Lung microvascular endothelial cell (primary cell): ENCODE data around the gene PIH1D1. TPM values are rescaled to one million over a fixed set of nuclear protein-coding genes. Genes with fewer than 3 reads are reported as not detected.
A peak's percentile ranks its signal among the peaks of the same experiment; 100 is the strongest.

ENCODE experiments used
- DNase-seq, 2 donors: peaks; one replicate each; pipeline versions ENCODE4 v3.0.0 to v3.0.0-alpha.2; 2010; ENCODE audit warnings: low read depth in 2 of 2
- total RNA-seq: library from RNA; depleted of rRNA; stranded (reverse); fragments of >200 nt; gene quantifications from 2 replicates; pipeline ENCODE4 v1.2.1, GENCODE V29; 2014

Gene PIH1D1
- total RNA-seq: 115 and 140 TPM in 2 replicates

- DNase-seq: peak; percentile 99
These were observed at the start of gene PIH1D1 for GRCh38 chr19:49451430-49452181. Gene PIH1D1, minus strand, starts transcription at chr19:49451814. Its CDS starts 240 bp downstream, at chr19:49451574.

- no peak for DNase-seq
These were observed 47.5 kb upstream of the PIH1D1 start for GRCh38 chr19:49499030-49499670.

- no peak for DNase-seq
These were observed 46.9 kb upstream of the PIH1D1 start for GRCh38 chr19:49498475-49498874.

GRCh38 chr19:49497789-49498103 lies 46.1 kb upstream of the PIH1D1 start:
- DNase-seq: no peak

GRCh38 chr19:49497047-49497788 lies 45.6 kb upstream of the PIH1D1 start:
- DNase-seq: peak; percentile 46 to 59

- no peak for DNase-seq
These were observed 45.0 kb upstream of the PIH1D1 start for GRCh38 chr19:49496574-49497008.

- no peak for DNase-seq
These were observed 41.2 kb upstream of the PIH1D1 start for GRCh38 chr19:49492573-49493405.

GRCh38 chr19:49491804-49492572 lies 40.4 kb upstream of the PIH1D1 start:
- no peak for DNase-seq

GRCh38 chr19:49491030-49491803 lies 39.6 kb upstream of the PIH1D1 start:
- DNase-seq: no peak

- no peak for DNase-seq
These were observed 38.8 kb upstream of the PIH1D1 start for GRCh38 chr19:49490287-49491029.

GRCh38 chr19:49489601-49490167 lies 38.1 kb upstream of the PIH1D1 start:
- no peak for DNase-seq

GRCh38 chr19:49488863-49489537 lies 37.4 kb upstream of the PIH1D1 start:
- DNase-seq: no peak

GRCh38 chr19:49488046-49488862 lies 36.6 kb upstream of the PIH1D1 start:
- DNase-seq: peak in 1 of 2 donors; percentile 77

GRCh38 chr19:49487277-49488045 lies 35.8 kb upstream of the PIH1D1 start, which contains the start of gene RPL13A:
Gene RPL13A, plus strand, starts transcription at chr19:49487608. Its CDS starts 22 bp downstream, at chr19:49487630.
- DNase-seq: peak; percentile 100

GRCh38 chr19:49486710-49487276 lies 35.2 kb upstream of the PIH1D1 start:
- no peak for DNase-seq

GRCh38 chr19:49486232-49486631 lies 34.6 kb upstream of the PIH1D1 start:
- DNase-seq: no peak
